ENCODE measurements around the gene CUL2. TPM values are rescaled to one million over a fixed set of nuclear protein-coding genes. Genes with fewer than 3 reads are reported as not detected.
A peak's percentile ranks its signal among the peaks of the same experiment; 100 is the strongest.

CUL2 gene
- total and polyA plus RNA-seq, 2 experiments from 2014 or later, result 17.2 to 38.3 TPM

DNA sequence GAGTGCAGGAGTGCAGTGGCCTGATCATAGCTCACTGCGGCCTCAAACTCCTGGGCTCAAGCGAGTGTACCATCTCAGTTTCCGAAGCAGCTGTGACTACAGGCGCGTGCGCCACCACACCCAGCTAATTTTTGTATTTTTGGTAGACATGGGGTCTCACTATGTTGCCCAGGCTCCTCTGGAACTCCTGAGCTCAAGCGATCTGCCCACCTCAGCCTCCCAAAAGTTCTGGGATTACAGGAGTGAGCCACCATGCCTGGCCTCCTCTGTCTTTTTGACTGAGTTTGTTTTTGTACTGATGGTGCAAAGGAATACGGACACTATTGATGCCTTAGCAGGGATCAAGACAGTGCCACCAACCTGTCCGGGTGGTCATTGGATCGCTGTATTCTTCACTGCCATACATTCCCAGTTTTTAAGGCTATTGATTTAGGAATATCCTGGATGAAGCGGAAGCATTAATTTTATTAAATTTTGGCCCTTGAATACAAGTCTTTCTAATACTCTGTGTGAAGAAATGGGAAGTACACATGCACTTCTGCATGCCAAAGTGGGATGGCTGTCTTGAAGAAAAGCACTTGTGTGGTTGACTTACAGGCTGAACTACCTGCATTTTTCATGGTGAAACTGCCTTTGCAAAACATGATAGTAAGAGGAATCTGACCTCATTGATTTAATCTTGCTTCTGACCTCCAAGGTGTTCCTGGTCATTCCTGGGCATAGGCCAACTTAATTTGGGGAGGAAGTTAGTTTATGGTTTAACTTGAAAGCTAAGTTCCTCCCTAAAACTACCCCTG is 2.1 kb upstream of the CUL2 start:
- TF ChIP-seq EZH2 (IDR thresholded peaks at IDR 0.05; ENCODE audit: low read depth, unreplicated experiment) (no peak), NANOG (IDR thresholded peaks at IDR 0.05; ENCODE audit: borderline replicate concordance) (no peak), CTCF (conservative IDR thresholded peaks at IDR 0.05; ENCODE audit: low read depth in 2 of 2) (no peak), ZNF462 (CRISPR knock-in tag; IDR thresholded peaks at IDR 0.05) (no peak), POLR2AphosphoS5 (IDR thresholded peaks at IDR 0.05; ENCODE audit: low read depth) (no peak), EZH2phosphoT487 (IDR thresholded peaks at IDR 0.05; ENCODE audit: unreplicated experiment) (no peak), JUNB (IDR thresholded peaks at IDR 0.05; ENCODE audit: unreplicated experiment) (no peak), ZNF114 (CRISPR knock-in tag; IDR thresholded peaks at IDR 0.05) (no peak), CREB1 (CRISPR knock-in tag; IDR thresholded peaks at IDR 0.05; ENCODE audit: low read depth) (no peak), ZNF331 (CRISPR knock-in tag; IDR thresholded peaks at IDR 0.05; ENCODE audit: low read depth) (no peak)
- TF ChIP-seq, protein P1, sequence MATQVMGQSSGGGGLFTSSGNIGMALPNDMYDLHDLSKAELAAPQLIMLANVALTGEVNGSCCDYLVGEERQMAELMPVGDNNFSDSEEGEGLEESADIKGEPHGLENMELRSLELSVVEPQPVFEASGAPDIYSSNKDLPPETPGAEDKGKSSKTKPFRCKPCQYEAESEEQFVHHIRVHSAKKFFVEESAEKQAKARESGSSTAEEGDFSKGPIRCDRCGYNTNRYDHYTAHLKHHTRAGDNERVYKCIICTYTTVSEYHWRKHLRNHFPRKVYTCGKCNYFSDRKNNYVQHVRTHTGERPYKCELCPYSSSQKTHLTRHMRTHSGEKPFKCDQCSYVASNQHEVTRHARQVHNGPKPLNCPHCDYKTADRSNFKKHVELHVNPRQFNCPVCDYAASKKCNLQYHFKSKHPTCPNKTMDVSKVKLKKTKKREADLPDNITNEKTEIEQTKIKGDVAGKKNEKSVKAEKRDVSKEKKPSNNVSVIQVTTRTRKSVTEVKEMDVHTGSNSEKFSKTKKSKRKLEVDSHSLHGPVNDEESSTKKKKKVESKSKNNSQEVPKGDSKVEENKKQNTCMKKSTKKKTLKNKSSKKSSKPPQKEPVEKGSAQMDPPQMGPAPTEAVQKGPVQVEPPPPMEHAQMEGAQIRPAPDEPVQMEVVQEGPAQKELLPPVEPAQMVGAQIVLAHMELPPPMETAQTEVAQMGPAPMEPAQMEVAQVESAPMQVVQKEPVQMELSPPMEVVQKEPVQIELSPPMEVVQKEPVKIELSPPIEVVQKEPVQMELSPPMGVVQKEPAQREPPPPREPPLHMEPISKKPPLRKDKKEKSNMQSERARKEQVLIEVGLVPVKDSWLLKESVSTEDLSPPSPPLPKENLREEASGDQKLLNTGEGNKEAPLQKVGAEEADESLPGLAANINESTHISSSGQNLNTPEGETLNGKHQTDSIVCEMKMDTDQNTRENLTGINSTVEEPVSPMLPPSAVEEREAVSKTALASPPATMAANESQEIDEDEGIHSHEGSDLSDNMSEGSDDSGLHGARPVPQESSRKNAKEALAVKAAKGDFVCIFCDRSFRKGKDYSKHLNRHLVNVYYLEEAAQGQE (IDR thresholded peaks at IDR 0.05; ENCODE audit: unreplicated experiment), result no peak
- H3K4me2 ChIP-seq, result no peak overlapping the region
- Mint-ChIP-seq H3K36me3 (ENCODE audit: low read depth) (no peaks in the 10 kb centered on the region; the same call in 2 of the 3 replicates), H3K27me3 (ENCODE audit: insufficient read depth, low read depth, poor library complexity) (peaks cover 2% of the 10 kb centered on the region), H3K27ac (no peak overlapping the region), H3K4me3 (no peak overlapping the region), H3K4me1 (peaks cover 17% of the 10 kb centered on the region), H3K9me3 (peaks cover 11% of the 10 kb centered on the region)
- H3K9me2 ChIP-seq (ENCODE audit: insufficient read depth), result no peaks in the 10 kb centered on the region
- no peaks in the 10 kb centered on the region for H3K27me3 ChIP-seq (ENCODE audit: insufficient read depth)
- H2AFZ ChIP-seq, result peak overlapping the region; percentile 65; the same call in 1 of the 2 replicates
- DNase-seq (ENCODE audit: low spot score), result no peak
- H3K4me3 ChIP-seq, result no peak overlapping the region
- no peaks in the 10 kb centered on the region; the same call in 1 of the 2 replicates for H3K36me3 ChIP-seq (ENCODE audit: insufficient read depth)
- H3F3A ChIP-seq (replicated peaks; ENCODE audit: low read depth), result no peaks in the 10 kb centered on the region
- no peak overlapping the region for H3K27ac ChIP-seq (ENCODE audit: low read depth)
- H3K4me1 ChIP-seq (ENCODE audit: insufficient read depth), result peaks cover 11% of the 10 kb centered on the region; the same call in 1 of the 2 replicates
- H4K20me1 ChIP-seq (replicated peaks; ENCODE audit: insufficient read depth), result peaks cover 4% of the 10 kb centered on the region; the same call in 1 of the 2 replicates
- peaks cover 26% of the 10 kb centered on the region for H3K79me2 ChIP-seq (replicated peaks; ENCODE audit: insufficient read depth)
- no peak for ATAC-seq

Data from GM23338 (cell line).